B cell (primary cell): ENCODE data around the gene GPD1.
"Not testable (repeated sequence)": the region's sequence is repeated elsewhere in the genome, so short reads cannot be mapped to it uniquely, and the experiment has no call there.

ENCODE experiments used
- EZH2 ChIP-seq: IDR thresholded peaks from 2 replicates; pipeline ENCODE4 v1.6.1; 2012; ENCODE audit warnings: borderline replicate concordance, low read depth, mild to moderate bottlenecking, moderate library complexity, low read length; ENCODE audit not compliant: insufficient read depth, poor library complexity, severe bottlenecking
- TF ChIP-seq, protein P1 (sequence below): fragments of 200-600 bp; IDR thresholded peaks from one replicate; pipeline ENCODE4 v1.8.0; 2022; ENCODE audit warnings: antibody characterized with exemption, mild to moderate bottlenecking

DNA sequence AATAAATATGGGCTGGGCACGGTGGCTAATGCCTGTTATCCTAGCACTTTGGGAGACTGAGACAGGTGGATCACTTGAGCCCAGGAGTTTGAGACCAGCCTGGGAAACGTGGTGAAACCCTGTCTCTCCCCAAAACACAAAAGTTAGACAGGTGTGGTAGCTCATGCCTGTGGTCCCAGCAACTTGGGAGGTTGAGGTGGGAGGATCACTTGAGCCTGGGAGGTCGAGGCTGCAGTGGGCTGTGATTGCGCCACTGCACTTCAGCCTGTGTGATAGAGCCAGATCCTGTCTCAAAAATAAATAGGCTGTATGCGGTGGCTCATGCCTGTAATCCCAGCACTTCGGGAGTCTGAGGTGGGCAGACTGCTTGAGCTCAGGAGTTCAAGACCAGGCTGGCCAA, 44.2 kb downstream of the GPD1 start:
- TF ChIP-seq, protein P1, sequence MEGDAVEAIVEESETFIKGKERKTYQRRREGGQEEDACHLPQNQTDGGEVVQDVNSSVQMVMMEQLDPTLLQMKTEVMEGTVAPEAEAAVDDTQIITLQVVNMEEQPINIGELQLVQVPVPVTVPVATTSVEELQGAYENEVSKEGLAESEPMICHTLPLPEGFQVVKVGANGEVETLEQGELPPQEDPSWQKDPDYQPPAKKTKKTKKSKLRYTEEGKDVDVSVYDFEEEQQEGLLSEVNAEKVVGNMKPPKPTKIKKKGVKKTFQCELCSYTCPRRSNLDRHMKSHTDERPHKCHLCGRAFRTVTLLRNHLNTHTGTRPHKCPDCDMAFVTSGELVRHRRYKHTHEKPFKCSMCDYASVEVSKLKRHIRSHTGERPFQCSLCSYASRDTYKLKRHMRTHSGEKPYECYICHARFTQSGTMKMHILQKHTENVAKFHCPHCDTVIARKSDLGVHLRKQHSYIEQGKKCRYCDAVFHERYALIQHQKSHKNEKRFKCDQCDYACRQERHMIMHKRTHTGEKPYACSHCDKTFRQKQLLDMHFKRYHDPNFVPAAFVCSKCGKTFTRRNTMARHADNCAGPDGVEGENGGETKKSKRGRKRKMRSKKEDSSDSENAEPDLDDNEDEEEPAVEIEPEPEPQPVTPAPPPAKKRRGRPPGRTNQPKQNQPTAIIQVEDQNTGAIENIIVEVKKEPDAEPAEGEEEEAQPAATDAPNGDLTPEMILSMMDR: not testable (repeated sequence)
- TF ChIP-seq EZH2: not testable (repeated sequence)
